GM21576 (cell line): ENCODE results near the gene PCDHGA8.
A peak's percentile ranks its signal among the peaks of the same experiment; 100 is the strongest.
"Not testable (repeated sequence)": the region's sequence is repeated elsewhere in the genome, so short reads cannot be mapped to it uniquely, and the experiment has no call there.

Experiments
- ATAC-seq: cut with Tn5 transposase; IDR thresholded peaks from one replicate; pipeline ENCODE4 v1.9.1; 2021; ENCODE audit warnings: mild to moderate bottlenecking, moderate library complexity; ENCODE audit not compliant: unreplicated experiment

Gene PCDHGA8

DNA sequence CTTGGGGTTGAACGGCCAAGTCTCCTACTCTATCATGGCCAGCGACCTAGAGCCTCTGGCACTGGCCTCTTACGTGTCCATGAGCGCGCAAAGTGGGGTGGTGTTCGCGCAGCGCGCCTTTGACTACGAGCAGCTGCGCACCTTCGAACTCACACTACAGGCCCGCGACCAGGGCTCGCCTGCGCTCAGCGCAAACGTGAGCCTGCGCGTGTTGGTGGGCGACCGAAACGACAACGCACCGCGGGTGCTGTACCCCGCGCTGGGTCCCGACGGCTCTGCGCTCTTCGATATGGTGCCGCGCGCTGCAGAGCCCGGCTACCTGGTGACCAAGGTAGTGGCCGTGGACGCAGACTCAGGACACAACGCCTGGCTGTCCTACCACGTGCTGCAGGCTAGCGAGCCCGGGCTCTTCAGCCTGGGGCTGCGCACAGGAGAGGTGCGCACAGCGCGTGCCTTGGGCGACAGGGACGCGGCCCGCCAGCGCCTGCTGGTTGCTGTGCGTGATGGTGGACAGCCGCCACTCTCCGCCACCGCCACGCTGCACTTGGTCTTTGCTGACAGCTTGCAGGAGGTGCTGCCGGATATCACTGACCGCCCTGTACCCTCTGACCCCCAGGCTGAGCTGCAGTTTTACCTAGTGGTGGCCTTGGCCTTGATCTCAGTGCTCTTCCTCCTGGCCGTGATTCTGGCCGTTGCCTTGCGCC is 7.3 kb downstream of the PCDHGA8 start:
- no peak for ATAC-seq

DNA sequence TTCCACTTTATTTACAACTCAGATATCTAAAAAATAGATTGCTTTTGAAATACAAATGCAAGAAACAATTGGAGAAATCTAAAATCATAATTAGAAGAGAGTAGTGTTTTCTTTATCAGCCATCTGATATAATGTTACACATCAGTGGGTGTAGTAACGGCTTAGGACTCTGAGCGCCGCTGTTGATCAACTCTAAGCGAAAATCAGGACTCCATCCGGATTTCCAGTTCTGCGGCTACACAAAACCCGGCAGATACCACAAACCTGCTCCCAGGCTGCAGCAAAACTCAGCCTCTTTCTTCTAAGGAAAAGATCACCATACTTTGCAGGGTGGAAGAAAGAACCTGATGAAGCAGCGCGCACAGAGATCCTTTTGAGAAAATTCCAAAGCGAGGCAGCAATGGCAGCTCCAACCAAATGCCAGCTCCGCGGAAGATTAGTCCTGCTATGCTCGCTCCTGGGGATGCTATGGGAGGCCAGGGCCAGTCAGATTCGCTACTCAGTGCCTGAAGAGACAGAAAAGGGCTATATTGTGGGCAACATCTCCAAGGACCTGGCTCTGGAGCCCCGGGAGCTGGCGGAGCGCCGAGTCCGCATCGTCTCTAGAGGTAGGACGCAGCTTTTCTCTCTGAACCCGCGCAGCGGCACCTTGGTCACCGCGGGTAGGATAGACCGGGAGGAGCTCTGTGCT is 10.3 kb downstream of the PCDHGA8 start, which contains the start of gene PCDHGA9:
TSS of gene PCDHGA9 (plus strand) at position 226 of the 691 bp plus-strand sequence. CDS start at position 401, 175 bp downstream.
- ATAC-seq = no peak

GRCh38 chr5:141403387-141403786 is 11.0 kb downstream of the PCDHGA8 start:
- ATAC-seq = no peak

GRCh38 chr5:141407790-141408505 is 15.5 kb downstream of the PCDHGA8 start, which contains the start of gene PCDHGB6:
Gene PCDHGB6 (plus strand): TSS chr5:141408021. CDS start chr5:141408203, 182 bp downstream.
- not testable (repeated sequence) for ATAC-seq

- ATAC-seq = no peak
These were observed 17.3 kb downstream of the PCDHGA8 start for GRCh38 chr5:141409598-141410306.

GRCh38 chr5:141411575-141411974 is 19.1 kb downstream of the PCDHGA8 start:
- ATAC-seq = no peak

DNA sequence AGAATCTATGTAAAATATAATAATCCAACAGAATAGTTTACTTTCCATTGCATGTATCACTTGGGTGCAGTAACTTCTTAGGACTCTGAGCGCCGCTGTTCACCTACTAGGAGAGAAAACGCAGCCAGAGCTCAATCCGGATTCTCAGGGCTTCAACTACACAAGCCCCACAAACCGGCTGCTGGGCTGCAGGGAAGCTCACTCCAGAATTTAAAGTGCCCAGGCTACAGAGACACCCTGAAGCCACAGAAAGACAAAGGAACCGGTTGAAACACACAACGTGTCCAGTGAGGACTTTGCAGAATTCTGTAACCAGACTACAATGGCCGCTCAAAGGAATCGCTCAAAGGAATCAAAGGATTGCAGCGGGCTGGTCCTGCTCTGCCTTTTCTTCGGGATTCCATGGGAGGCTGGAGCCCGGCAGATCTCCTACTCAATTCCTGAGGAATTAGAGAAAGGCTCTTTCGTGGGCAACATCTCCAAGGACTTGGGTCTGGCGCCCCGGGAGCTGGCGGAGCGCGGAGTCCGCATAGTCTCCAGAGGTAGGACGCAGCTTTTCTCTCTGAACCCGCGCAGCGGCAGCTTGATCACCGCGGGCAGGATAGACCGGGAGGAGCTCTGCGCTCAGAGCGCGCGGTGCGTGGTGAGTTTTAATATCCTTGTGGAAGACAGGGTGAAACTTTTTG is 20.6 kb downstream of the PCDHGA8 start, which contains the start of gene PCDHGA10:
TSS of gene PCDHGA10 (plus strand) at position 134 of the 686 bp plus-strand sequence. CDS start at position 323, 189 bp downstream.
- peak; percentile 83 for ATAC-seq

GRCh38 chr5:141413540-141414069 is 21.2 kb downstream of the PCDHGA8 start:
- ATAC-seq = no peak

DNA sequence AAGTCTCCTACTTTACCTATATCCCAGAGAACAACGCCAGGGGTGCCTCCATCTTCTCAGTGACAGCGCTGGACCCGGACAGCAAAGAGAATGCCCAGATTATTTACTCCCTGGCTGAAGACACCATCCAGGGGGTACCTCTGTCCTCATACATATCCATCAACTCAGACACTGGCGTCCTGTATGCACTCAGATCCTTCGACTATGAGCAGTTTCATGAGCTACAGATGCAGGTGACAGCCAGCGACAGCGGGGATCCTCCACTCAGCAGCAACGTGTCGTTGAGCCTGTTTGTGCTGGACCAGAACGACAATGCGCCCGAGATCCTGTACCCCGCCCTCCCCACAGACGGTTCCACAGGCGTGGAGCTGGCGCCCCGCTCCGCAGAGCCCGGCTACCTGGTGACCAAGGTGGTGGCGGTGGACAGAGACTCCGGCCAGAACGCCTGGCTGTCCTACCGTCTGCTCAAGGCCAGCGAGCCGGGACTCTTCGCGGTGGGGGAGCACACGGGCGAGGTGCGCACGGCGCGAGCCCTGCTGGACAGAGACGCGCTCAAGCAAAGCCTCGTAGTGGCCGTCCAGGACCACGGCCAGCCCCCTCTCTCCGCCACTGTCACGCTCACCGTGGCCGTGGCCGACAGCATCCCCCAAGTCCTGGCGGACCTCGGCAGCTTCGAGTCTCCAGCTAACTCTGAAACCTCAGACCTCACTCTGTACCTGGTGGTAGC is 22.3 kb downstream of the PCDHGA8 start:
- ATAC-seq = not testable (repeated sequence)

GRCh38 chr5:141415275-141415618 is 22.8 kb downstream of the PCDHGA8 start:
- ATAC-seq = not testable (repeated sequence)

GRCh38 chr5:141417494-141418172 is 25.2 kb downstream of the PCDHGA8 start, which contains the start of gene PCDHGB7:
Gene PCDHGB7 (plus strand): TSS chr5:141417677. CDS start chr5:141417860, 183 bp downstream.
- ATAC-seq = peak; percentile 74

DNA sequence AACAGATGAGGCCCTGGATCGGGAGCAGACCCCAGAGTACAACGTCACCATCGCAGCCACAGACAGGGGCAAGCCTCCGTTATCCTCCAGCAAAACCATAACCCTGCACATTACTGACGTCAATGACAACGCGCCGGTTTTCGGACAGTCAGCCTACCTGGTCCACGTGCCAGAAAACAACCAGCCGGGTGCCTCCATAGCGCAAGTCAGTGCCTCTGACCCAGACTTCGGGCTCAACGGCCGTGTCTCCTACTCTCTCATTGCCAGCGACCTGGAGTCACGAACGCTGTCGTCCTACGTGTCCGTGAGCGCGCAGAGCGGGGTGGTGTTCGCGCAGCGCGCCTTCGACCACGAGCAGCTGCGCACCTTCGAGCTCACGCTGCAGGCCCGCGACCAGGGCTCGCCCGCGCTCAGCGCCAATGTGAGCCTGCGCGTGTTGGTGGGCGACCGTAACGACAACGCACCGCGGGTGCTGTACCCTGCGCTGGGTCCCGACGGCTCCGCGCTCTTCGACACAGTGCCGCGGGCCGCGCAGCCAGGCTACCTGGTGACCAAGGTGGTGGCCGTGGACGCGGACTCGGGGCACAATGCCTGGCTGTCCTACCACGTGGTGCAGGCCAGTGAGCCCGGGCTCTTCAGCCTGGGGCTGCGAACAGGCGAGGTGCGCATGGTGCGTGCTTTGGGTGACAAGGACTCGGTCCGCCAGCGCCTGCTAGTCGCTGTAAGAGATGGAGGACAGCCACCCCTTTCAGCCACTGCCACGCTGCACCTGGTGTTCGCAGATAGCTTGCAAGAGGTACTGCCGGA is 26.8 kb downstream of the PCDHGA8 start:
- ATAC-seq = no peak

- ATAC-seq = peak; percentile 43
These were observed 28.5 kb downstream of the PCDHGA8 start, which contains the start of gene PCDHGA11 for GRCh38 chr5:141420855-141421488. Gene PCDHGA11 (plus strand): TSS chr5:141421051. CDS start chr5:141421228, 177 bp downstream.

- ATAC-seq = no peak
These were observed 29.0 kb downstream of the PCDHGA8 start for GRCh38 chr5:141421489-141421855.

GRCh38 chr5:141422742-141423291 is 30.4 kb downstream of the PCDHGA8 start:
- ATAC-seq = no peak

- no peak for ATAC-seq
These were observed 35.5 kb downstream of the PCDHGA8 start for GRCh38 chr5:141427783-141428426.
